Smooth muscle cell (in vitro differentiated cells): ENCODE data around the gene SERPINA4. TPM values are rescaled to one million over a fixed set of nuclear protein-coding genes. Genes with fewer than 3 reads are reported as not detected.

Experiments
- DNase-seq: peaks from one replicate; lab custom pipeline; 2025; ENCODE audit not compliant: unreplicated experiment; lab: John Stamatoyannopoulos, UW
- H2AFZ ChIP-seq: fragments of 200-600 bp; sonication (generic); 2 replicates; pipeline ENCODE4 v1.6.0; 2016; ENCODE audit warnings: antibody characterized with exemption, low read depth, mild to moderate bottlenecking
- H3F3A ChIP-seq: fragments of 200-600 bp; sonication (generic); 2 replicates; pipeline ENCODE4 v1.6.0; 2017; ENCODE audit warnings: antibody characterized with exemption, low read depth
- H3K27ac ChIP-seq: fragments of 200-600 bp; sonication (generic); 2 replicates; pipeline ENCODE4 v1.5.1; 2016; ENCODE audit warnings: low read depth, mild to moderate bottlenecking
- H3K27me3 ChIP-seq: fragments of 200-600 bp; sonication (generic); 2 replicates; pipeline ENCODE4 v1.6.1; 2016; ENCODE audit warnings: low read depth, mild to moderate bottlenecking
- H3K36me3 ChIP-seq: fragments of 200-600 bp; sonication (generic); 2 replicates; pipeline ENCODE4 v1.5.1; 2016; ENCODE audit warnings: low read depth
- H3K4me1 ChIP-seq: fragments of 200-600 bp; sonication (generic); 2 replicates; pipeline ENCODE4 v1.5.1; 2016; ENCODE audit warnings: low read depth
- H3K4me2 ChIP-seq: fragments of 200-600 bp; sonication (generic); 2 replicates; pipeline ENCODE4 v1.6.0; 2016; ENCODE audit warnings: mild to moderate bottlenecking
- H3K4me3 ChIP-seq: fragments of 200-600 bp; sonication (generic); 2 replicates; pipeline ENCODE4 v1.5.1; 2016; ENCODE audit warnings: mild to moderate bottlenecking
- H3K79me2 ChIP-seq: fragments of 200-600 bp; sonication (generic); 2 replicates; pipeline ENCODE4 v1.6.0; 2016; ENCODE audit warnings: low read depth, mild to moderate bottlenecking
- H3K9ac ChIP-seq: fragments of 200-600 bp; sonication (generic); 2 replicates; pipeline ENCODE4 v1.6.0; 2016; ENCODE audit warnings: low read depth
- H3K9me3 ChIP-seq: fragments of 200-600 bp; sonication (generic); replicated peaks from 2 replicates; pipeline ENCODE4 v1.5.1; 2016; ENCODE audit warnings: low read depth
- H4K20me1 ChIP-seq: fragments of 200-600 bp; sonication (generic); 2 replicates; pipeline ENCODE4 v1.6.0; 2016; ENCODE audit warnings: low read depth
- CTCF ChIP-seq: fragments of 200-600 bp; sonication (generic); IDR thresholded peaks from 2 replicates; pipeline ENCODE4 v1.5.1; 2017; ENCODE audit warnings: borderline replicate concordance, mild to moderate bottlenecking, antibody characterized with exemption; ENCODE audit not compliant: insufficient read depth, poor library complexity, severe bottlenecking
- WGBS: methylation state at CpG from one replicate; pipeline ENCODE4 v1.1.7; 2016; ENCODE audit warnings: low lambda C conversion rate; 5-methylcytosine and 5-hydroxymethylcytosine counted together
- polyA plus RNA-seq: library from polyadenylated mRNA; unstranded; fragments of >200 nt; fragmentation: Nextera tagmentation; extraction: Ambion mirVana; gene quantifications from 2 replicates; pipeline ENCODE4 v1.2.1, GENCODE V29; 2016
- total RNA-seq: library from RNA; depleted of rRNA; stranded (reverse); fragments of >200 nt; gene quantifications from 2 replicates; pipeline ENCODE4 v1.2.3, GENCODE V29; 2014

SERPINA4 gene
- total and polyA plus RNA-seq, 2 experiments from 2014 or later: not detected

GRCh38 chr14:94571395-94571794 is 10.2 kb downstream of the SERPINA4 start:
- Histone ChIP-seq H2AFZ (no peak overlapping the region), H3K36me3 (no peaks in the 10 kb centered on the region), H4K20me1 (no peaks in the 10 kb centered on the region), H3K79me2 (no peaks in the 10 kb centered on the region), H3K9ac (no peak overlapping the region), H3F3A (no peaks in the 10 kb centered on the region), H3K27ac (no peak overlapping the region), H3K27me3 (no peaks in the 10 kb centered on the region), H3K4me1 (no peaks in the 10 kb centered on the region), H3K4me2 (no peak overlapping the region), H3K4me3 (no peak overlapping the region), H3K9me3 (no peaks in the 10 kb centered on the region)
- TF ChIP-seq CTCF: no peak
- DNase-seq: no peak
- 81% methylated on average over 7 of the region's 7 CpGs for WGBS

- H3K79me2 ChIP-seq: no peaks in the 10 kb centered on the region
- H3K27ac ChIP-seq: no peak overlapping the region
- H3K4me2 ChIP-seq: no peak overlapping the region
- 77% methylated on average over 6 of the region's 6 CpGs for WGBS
- H3K36me3 ChIP-seq: no peaks in the 10 kb centered on the region
- no peak for TF ChIP-seq CTCF
- no peak overlapping the region for H3K4me3 ChIP-seq
- no peaks in the 10 kb centered on the region for H3K4me1 ChIP-seq
- no peak overlapping the region for H3K9ac ChIP-seq
- H2AFZ ChIP-seq: no peak overlapping the region
- H4K20me1 ChIP-seq: no peaks in the 10 kb centered on the region
- peaks cover under 1% of the 10 kb centered on the region for H3K27me3 ChIP-seq
- H3K9me3 ChIP-seq: no peaks in the 10 kb centered on the region
- DNase-seq: no peak
- no peaks in the 10 kb centered on the region for H3F3A ChIP-seq
Measured at GRCh38 chr14:94571950-94572349, 10.7 kb downstream of the SERPINA4 start.

GRCh38 chr14:94572637-94573303 is 11.5 kb downstream of the SERPINA4 start:
- Histone ChIP-seq H3K9me3 (no peaks in the 10 kb centered on the region), H4K20me1 (no peaks in the 10 kb centered on the region), H2AFZ (no peak overlapping the region), H3K27me3 (peaks cover 4% of the 10 kb centered on the region), H3K4me1 (no peaks in the 10 kb centered on the region), H3K79me2 (no peaks in the 10 kb centered on the region), H3K9ac (no peak overlapping the region), H3K27ac (no peak overlapping the region), H3K36me3 (no peaks in the 10 kb centered on the region), H3K4me3 (no peak overlapping the region), H3K4me2 (no peak overlapping the region), H3F3A (no peaks in the 10 kb centered on the region)
- TF ChIP-seq CTCF: no peak
- no peak for DNase-seq
- WGBS: 79% methylated on average over 7 of the region's 7 CpGs
